ENCODE results near the gene SMS. TPM values are rescaled to one million over a fixed set of nuclear protein-coding genes. Genes with fewer than 3 reads are reported as not detected.

SMS gene
- total and polyA plus RNA-seq, 2 donors (not counting 1 experiment from before 2014, with no cell fraction given) = 129 to 252 TPM

- Histone ChIP-seq H3K79me2 (ENCODE audit: control insufficient read depth, insufficient read depth, low read length) (no peaks in the 10 kb centered on the region), H3K4me2 (ENCODE audit: extremely low read depth, insufficient read depth, low read length) (no peak overlapping the region), H3K4me3 (replicated peaks in 1 of 4; ENCODE audit: control extremely low read depth in 1 of 4, insufficient read depth in 1 of 4, low read depth in 3 of 4, low read length in 4 of 4) (no peak overlapping the region), H3K27ac (ENCODE audit: insufficient read depth, low read length) (no peak overlapping the region), H3K4me1 (ENCODE audit: control insufficient read depth, extremely low read depth, insufficient read depth, low read length) (no peaks in the 10 kb centered on the region), H3K9ac (ENCODE audit: insufficient read depth, low read length) (no peak overlapping the region), H2AFZ (ENCODE audit: low read length) (no peak overlapping the region), H3K9me3 (ENCODE audit: control insufficient read depth, insufficient read depth, low read depth, low read length) (no peaks in the 10 kb centered on the region), H3K36me3 (ENCODE audit: control insufficient read depth, insufficient read depth, low read length) (no peaks in the 10 kb centered on the region), H3K27me3 (ENCODE audit: control insufficient read depth, insufficient read depth, low read length) (no peaks in the 10 kb centered on the region), H4K20me1 (ENCODE audit: control insufficient read depth, extremely low read depth, insufficient read depth, low read length) (no peaks in the 10 kb centered on the region)
- DNase-seq (ENCODE audit: low read depth in 2 of 2) = no peak
- TF ChIP-seq EZH2 (IDR thresholded peaks at IDR 0.05; ENCODE audit: low read length, missing control alignments) (no peak), CTCF (conservative IDR thresholded peaks at IDR 0.05 in 1 of 2, IDR thresholded peaks at IDR 0.05 in 1 of 2; ENCODE audit: low read depth in 1 of 2, low read length in 2 of 2) (no peak)
These were observed 64.4 kb downstream of the SMS start for GRCh38 chrX:22004866-22005265.

- H3K27ac ChIP-seq (ENCODE audit: insufficient read depth, low read length) = no peak overlapping the region
- TF ChIP-seq CTCF (conservative IDR thresholded peaks at IDR 0.05 in 1 of 2, IDR thresholded peaks at IDR 0.05 in 1 of 2; ENCODE audit: low read depth in 1 of 2, low read length in 2 of 2) (no peak), EZH2 (IDR thresholded peaks at IDR 0.05; ENCODE audit: low read length, missing control alignments) (no peak)
- no peaks in the 10 kb centered on the region for H3K79me2 ChIP-seq (ENCODE audit: control insufficient read depth, insufficient read depth, low read length)
- H3K27me3 ChIP-seq (ENCODE audit: control insufficient read depth, insufficient read depth, low read length) = no peaks in the 10 kb centered on the region
- H4K20me1 ChIP-seq (ENCODE audit: control insufficient read depth, extremely low read depth, insufficient read depth, low read length) = no peaks in the 10 kb centered on the region
- no peaks in the 10 kb centered on the region for H3K4me1 ChIP-seq (ENCODE audit: control insufficient read depth, extremely low read depth, insufficient read depth, low read length)
- no peak overlapping the region for H3K4me3 ChIP-seq (replicated peaks in 1 of 4; ENCODE audit: control extremely low read depth in 1 of 4, insufficient read depth in 1 of 4, low read depth in 3 of 4, low read length in 4 of 4)
- H3K4me2 ChIP-seq (ENCODE audit: extremely low read depth, insufficient read depth, low read length) = no peak overlapping the region
- H3K9me3 ChIP-seq (ENCODE audit: control insufficient read depth, insufficient read depth, low read depth, low read length) = no peaks in the 10 kb centered on the region
- H3K9ac ChIP-seq (ENCODE audit: insufficient read depth, low read length) = no peak overlapping the region
- no peak for DNase-seq (ENCODE audit: low read depth in 2 of 2)
- H2AFZ ChIP-seq (ENCODE audit: low read length) = no peak overlapping the region
- no peaks in the 10 kb centered on the region for H3K36me3 ChIP-seq (ENCODE audit: control insufficient read depth, insufficient read depth, low read length)
These were observed 71.5 kb downstream of the SMS start for GRCh38 chrX:22012051-22012450.

- H3K27ac ChIP-seq (ENCODE audit: insufficient read depth, low read length) = no peak overlapping the region
- no peak overlapping the region for H3K9ac ChIP-seq (ENCODE audit: insufficient read depth, low read length)
- TF ChIP-seq CTCF (conservative IDR thresholded peaks at IDR 0.05 in 1 of 2, IDR thresholded peaks at IDR 0.05 in 1 of 2; ENCODE audit: low read depth in 1 of 2, low read length in 2 of 2) = no peak
- TF ChIP-seq EZH2 (IDR thresholded peaks at IDR 0.05; ENCODE audit: low read length, missing control alignments) = no peak
- H3K9me3 ChIP-seq (ENCODE audit: control insufficient read depth, insufficient read depth, low read depth, low read length) = no peaks in the 10 kb centered on the region
- H3K4me3 ChIP-seq (replicated peaks in 1 of 4; ENCODE audit: control extremely low read depth in 1 of 4, insufficient read depth in 1 of 4, low read depth in 3 of 4, low read length in 4 of 4) = no peak overlapping the region
- no peak overlapping the region for H2AFZ ChIP-seq (ENCODE audit: low read length)
- no peaks in the 10 kb centered on the region for H3K36me3 ChIP-seq (ENCODE audit: control insufficient read depth, insufficient read depth, low read length)
- no peak overlapping the region for H3K4me2 ChIP-seq (ENCODE audit: extremely low read depth, insufficient read depth, low read length)
- no peaks in the 10 kb centered on the region for H3K27me3 ChIP-seq (ENCODE audit: control insufficient read depth, insufficient read depth, low read length)
- no peaks in the 10 kb centered on the region for H3K4me1 ChIP-seq (ENCODE audit: control insufficient read depth, extremely low read depth, insufficient read depth, low read length)
- H4K20me1 ChIP-seq (ENCODE audit: control insufficient read depth, extremely low read depth, insufficient read depth, low read length) = no peaks in the 10 kb centered on the region
- no peak for DNase-seq (ENCODE audit: low read depth in 2 of 2)
- no peaks in the 10 kb centered on the region for H3K79me2 ChIP-seq (ENCODE audit: control insufficient read depth, insufficient read depth, low read length)
These were observed 72.4 kb downstream of the SMS start for GRCh38 chrX:22012931-22013330.
